ACHN (cell line): ENCODE data around the gene CEP41.
"Not testable (repeated sequence)": the region's sequence is repeated elsewhere in the genome, so short reads cannot be mapped to it uniquely, and the experiment has no call there.

Source experiments
- DNase-seq: peaks from one replicate; pipeline ENCODE4 v3.0.0-alpha.2; 2015
- in situ Hi-C: cut with HindIII; loops from 2 replicates; pipeline ENCODE4 v1.10.0; 2017; ENCODE audit warnings: low sequenced_read_pairs, low pct_ligation_motif_present, low pct_unique_long_range_greater_than_20kb

CEP41 gene

GRCh38 chr7:130468612-130469011, 27.8 kb upstream of the CEP41 start:
- in situ Hi-C loops = no loop called here
- DNase-seq = no peak

GRCh38 chr7:130463553-130464434, 23.0 kb upstream of the CEP41 start:
- no peak for DNase-seq
- in situ Hi-C loops = no loop called here

GRCh38 chr7:130461272-130461671, 20.5 kb upstream of the CEP41 start:
- DNase-seq = no peak
- in situ Hi-C loops = no loop called here

GRCh38 chr7:130458257-130458656, 17.4 kb upstream of the CEP41 start:
- no peak for DNase-seq
- in situ Hi-C loops = no loop called here

GRCh38 chr7:130454959-130455358, 14.1 kb upstream of the CEP41 start:
- DNase-seq = no peak
- in situ Hi-C loops = no loop called here

GRCh38 chr7:130452951-130453350, 12.1 kb upstream of the CEP41 start:
- in situ Hi-C loops = no loop called here
- no peak for DNase-seq

GRCh38 chr7:130451344-130451743, 10.5 kb upstream of the CEP41 start:
- in situ Hi-C loops, DNase-seq: not testable (repeated sequence)

GRCh38 chr7:130446259-130446658, 5.4 kb upstream of the CEP41 start:
- in situ Hi-C loops = no loop called here

GRCh38 chr7:130444751-130445407, 4.1 kb upstream of the CEP41 start:
- DNase-seq = no peak
- in situ Hi-C loops = no loop called here

More at GRCh38 chr7:130446259-130446658, 5.4 kb upstream of the CEP41 start:
- no peak for DNase-seq

GRCh38 chr7:130444234-130444633, 3.4 kb upstream of the CEP41 start:
- in situ Hi-C loops = no loop called here

GRCh38 chr7:130442601-130443000, 1.8 kb upstream of the CEP41 start:
- in situ Hi-C loops = no loop called here
- no peak for DNase-seq

More at GRCh38 chr7:130444234-130444633, 3.4 kb upstream of the CEP41 start:
- DNase-seq = no peak

- DNase-seq = no peak
- in situ Hi-C loops = no loop called here
Measured at GRCh38 chr7:130441408-130441869, 623 bp upstream of the CEP41 start.

- no peak for DNase-seq
- in situ Hi-C loops = no loop called here
Measured at GRCh38 chr7:130436253-130436652, 4.6 kb downstream of the CEP41 start.

- in situ Hi-C loops = no loop called here
Measured at GRCh38 chr7:130435311-130435854, 5.4 kb downstream of the CEP41 start.

GRCh38 chr7:130433301-130433700, 7.5 kb downstream of the CEP41 start:
- no peak for DNase-seq
- in situ Hi-C loops = no loop called here

More at GRCh38 chr7:130435311-130435854, 5.4 kb downstream of the CEP41 start:
- no peak for DNase-seq

GRCh38 chr7:130432886-130433285, 7.9 kb downstream of the CEP41 start:
- no peak for DNase-seq

GRCh38 chr7:130430841-130431666, 9.8 kb downstream of the CEP41 start:
- no peak for DNase-seq
- in situ Hi-C loops = no loop called here

More at GRCh38 chr7:130432886-130433285, 7.9 kb downstream of the CEP41 start:
- in situ Hi-C loops = no loop called here

- in situ Hi-C loops = no loop called here
- no peak for DNase-seq
Measured at GRCh38 chr7:130430115-130430514, 10.7 kb downstream of the CEP41 start.
